Activated CD4-positive, CD25-positive, alpha-beta regulatory T cell treated with anti-CD3 and anti-CD28 coated beads, Interleukin-2, amount 50 U/mL, for 24 hours (primary cell): ENCODE data around the gene CNTN5.

Experiments used
- ATAC-seq, 2 donors: fragments of 150-1000 bp; cut with Tn5 transposase; one replicate each; pipeline ENCODE4 v1.10.0; 2021; ENCODE audit warnings: mild to moderate bottlenecking in 1 of 2, moderate library complexity in 1 of 2

The CNTN5 gene

DNA sequence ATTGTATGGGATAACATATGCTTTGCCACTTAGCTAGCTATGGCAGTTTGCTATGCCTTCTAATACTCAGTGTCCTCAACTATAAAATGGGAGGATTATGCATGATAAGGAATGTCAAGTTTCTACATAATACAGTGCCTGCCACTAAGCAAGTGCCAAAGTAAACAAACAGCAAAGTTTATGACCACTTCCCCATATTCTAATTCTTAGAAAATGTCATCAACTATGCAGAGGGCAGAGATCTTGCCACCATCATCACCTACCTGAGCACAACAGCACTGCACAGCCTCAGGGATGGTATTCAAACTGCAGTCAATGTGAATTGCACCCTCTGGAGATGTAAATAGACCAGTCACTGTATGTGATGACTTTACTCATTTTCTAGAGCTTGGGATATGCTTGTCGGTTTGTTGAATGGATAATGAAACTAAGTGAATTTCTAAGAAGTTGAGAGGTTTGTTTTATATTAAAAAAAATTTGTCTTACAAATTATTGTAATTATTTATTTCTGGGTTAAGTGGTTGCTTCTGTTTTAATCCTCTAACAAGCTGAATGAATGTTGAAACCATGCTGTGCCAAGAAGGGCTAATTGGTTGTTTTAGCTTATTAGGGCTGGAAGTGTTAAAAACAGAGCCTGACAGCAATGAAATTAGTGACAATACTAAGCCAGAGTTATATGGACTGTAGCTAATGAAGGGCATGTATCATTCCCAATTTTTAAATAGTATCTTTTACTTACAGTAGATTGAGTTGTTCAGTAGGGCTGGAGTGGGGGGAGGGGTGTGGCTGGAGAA lies 398.4 kb downstream of the CNTN5 start:
- no peak for ATAC-seq

- ATAC-seq, result no peak
Measured at GRCh38 chr11:99419991-99420390, 399.2 kb downstream of the CNTN5 start.

DNA sequence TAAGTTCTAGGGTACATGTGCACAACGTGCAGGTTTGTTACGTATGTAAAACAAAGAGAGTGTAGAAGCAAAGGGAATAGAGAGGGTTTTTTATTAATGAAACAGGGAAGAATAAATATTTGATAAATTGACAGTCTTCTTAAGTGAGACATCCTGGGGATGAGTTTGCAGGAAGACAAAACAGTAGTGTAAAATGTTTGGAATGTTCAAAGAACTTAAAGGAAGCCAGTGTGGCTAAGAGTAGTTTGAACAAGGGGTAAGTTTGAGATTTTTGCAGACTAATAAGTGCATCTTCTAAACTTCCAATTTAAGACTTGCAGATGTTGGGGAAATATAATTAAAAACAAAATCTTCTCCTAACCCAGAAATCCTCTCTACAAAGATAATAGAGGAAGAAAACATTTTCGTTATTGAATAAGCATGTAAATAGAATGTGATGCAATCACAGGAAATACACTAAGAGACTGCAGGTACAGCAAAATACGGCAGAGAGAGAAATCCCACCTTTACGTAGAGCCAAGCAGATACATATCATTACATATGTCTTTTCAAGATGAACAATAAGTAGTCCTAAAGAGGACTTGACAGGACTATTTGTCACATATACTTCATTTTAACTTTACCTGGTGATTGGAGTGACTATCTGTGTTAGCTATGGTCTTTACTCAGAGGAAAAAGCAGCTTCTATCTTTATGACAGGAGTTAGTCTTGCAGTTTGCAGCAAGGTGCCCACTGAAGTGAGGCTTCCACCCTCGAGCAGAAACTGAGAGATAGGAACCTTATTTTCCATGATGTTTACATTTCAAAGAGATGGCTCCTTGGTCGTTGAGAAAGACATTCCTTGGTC lies 402.1 kb downstream of the CNTN5 start:
- no peak for ATAC-seq

DNA sequence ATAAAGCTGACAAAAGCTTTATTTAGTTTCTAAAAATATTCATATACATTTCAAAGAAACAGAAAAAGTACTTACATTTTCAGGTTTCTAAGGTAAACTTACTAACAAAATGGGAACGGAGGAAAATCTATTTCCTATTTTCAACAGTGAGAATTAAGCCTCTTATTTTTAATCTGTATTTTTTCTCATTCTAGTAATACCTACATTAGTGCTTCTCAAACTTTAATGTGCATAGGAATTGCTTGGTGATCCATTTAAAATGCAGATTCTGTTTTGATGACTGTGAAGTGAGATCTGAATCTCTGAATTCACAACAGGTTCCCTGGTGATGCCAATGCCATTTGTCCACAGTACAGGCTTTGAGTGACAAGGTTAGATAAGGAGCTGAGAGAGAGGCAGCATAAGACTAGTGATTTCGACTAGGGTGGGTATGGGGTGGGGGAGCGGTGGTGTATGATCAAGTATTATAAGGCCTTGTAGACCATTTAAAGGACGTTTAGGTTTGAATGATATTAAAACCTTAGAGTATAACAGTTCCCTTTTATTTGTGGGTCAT lies 402.8 kb downstream of the CNTN5 start:
- ATAC-seq, result no peak

DNA sequence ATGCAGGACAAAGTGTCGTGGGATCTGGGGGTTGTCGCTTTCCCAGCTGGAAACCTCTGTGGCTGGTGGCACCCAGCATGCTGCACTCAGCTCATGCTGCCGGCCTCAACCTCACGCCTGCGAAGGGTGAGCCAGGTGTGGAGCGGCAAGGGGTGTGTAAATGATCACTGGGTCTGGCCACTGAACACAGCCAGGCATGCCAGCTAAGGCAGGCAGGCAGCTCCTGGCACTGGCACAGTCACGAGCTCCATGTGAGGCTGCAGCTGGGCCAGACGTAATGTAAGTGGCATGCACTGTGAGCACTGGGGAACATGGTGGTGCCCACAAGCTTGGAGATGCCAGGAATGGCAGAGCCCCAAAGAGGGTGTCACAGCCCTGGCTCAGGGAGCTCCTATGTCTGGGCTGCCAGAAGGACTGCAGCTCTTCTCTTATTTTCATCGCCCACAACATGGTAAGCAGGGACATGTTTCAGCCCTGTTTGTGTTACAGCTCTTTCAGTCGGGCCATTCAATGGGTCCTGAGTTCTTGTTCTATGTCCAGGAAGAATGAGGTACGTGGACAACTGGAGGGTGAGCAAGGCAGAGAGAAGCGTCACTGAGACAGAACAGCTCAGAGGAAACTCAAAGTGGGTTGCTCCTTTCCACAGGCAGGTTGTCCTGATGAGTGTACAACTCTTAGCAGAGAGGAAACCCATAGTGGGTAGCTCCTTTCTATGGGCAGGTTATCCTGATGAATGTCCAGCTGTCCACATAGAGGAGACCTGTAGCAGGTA lies 403.8 kb downstream of the CNTN5 start:
- ATAC-seq, result no peak

DNA sequence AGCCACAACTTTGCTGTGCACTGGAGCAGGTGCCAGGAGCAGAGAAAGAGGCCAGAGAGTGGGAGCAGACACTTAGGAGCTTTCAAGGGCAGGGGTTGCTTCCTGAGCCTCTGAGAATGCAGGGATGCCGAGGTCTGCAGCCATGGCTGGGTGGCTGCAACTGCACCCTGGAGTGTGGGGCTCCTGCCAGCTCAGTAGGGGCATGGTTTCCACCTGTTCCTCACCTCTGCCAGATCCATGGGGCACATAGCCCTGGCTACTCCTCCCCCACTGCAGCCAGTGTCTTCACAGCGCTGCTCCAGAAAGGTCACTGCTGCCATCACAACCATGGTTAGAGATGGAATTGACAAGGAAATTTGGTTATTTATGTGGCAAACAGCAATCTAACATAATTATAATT lies 404.8 kb downstream of the CNTN5 start:
- no peak for ATAC-seq

GRCh38 chr11:99432677-99433076 lies 411.9 kb downstream of the CNTN5 start:
- ATAC-seq, result no peak

DNA sequence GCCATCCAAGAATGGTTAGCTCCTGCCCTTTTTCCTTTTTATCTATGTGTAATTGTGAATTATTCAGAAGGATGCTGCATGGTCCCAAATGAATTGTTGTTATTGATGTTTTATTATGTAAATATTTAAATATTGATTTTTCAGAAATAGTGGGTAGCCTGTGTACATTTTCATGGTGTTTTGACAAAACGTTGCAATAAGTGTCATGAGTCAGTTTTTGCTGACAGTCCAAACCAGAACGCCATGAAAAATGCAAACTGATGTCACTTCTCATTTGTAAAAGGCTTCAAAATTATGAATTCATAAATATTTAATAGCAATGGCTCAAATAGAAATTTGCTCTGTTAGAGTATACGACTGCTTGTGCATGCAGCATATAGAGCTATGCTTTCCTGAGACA lies 422.5 kb downstream of the CNTN5 start:
- ATAC-seq, result no peak

DNA sequence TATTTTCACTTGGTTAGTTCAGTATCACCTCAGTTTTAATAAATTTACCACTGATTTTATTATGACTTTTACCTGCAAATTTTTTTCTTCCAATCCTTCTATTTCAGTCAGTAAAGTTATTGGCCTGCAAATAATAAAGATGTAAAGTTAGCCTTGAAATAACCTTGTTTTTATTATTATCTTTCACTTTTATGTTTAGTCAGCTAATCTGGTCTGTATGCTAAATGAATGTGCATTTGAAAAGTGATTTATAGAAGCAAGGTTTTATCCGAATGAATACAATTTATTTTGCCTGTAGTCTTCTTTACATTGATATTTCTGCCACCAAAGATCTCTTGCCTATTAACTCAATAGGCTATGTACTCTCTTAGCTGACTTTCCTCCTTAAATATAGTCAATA lies 425.7 kb downstream of the CNTN5 start:
- no peak for ATAC-seq

DNA sequence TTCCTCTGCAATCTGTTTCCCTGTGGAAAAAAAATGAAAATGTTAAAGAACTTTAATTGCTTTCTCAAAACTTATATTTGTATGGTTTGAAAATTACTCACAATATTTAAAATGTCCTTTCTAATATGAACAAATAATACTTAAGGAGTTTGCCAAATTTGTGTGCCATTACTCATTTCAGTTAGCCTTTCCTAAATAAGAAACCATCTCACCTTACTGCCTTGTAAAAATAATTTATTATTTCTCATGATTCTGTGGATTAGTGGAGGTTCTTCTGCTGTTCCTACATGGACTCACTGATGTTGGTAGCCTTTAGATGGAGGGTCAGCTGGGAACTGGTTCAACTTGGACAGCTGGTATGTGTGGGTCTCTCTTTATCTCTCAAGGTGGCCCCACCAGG lies 428.6 kb downstream of the CNTN5 start:
- ATAC-seq, result no peak

GRCh38 chr11:99452075-99452474 lies 431.3 kb downstream of the CNTN5 start:
- ATAC-seq, result no peak

GRCh38 chr11:99461913-99462312 lies 441.2 kb downstream of the CNTN5 start:
- no peak for ATAC-seq

DNA sequence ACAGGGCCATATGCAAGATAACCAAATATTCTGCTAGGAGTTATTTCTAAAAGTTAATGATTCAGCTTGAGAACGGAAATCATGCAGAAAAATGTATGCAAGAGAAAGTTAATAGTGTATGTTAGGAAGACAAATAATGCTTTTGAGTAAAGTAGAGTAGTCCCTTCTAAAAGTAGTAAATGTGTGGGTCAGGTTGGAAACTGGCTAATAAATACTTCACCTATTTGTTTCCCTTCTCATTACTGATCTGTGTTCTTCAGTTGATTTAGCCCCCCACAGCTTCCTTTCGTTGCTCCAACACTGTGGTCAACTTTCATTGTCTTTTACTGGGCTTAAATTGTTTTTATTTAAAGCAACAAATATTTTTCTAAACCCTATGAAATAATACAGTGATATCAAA lies 444.2 kb downstream of the CNTN5 start:
- no peak for ATAC-seq

- ATAC-seq, result no peak
Measured at GRCh38 chr11:99489581-99489980, 468.8 kb downstream of the CNTN5 start.

- no peak for ATAC-seq
Measured at GRCh38 chr11:99494065-99494464, 473.3 kb downstream of the CNTN5 start.

GRCh38 chr11:99501655-99502054 lies 480.9 kb downstream of the CNTN5 start:
- ATAC-seq, result no peak

GRCh38 chr11:99505316-99505715 lies 484.6 kb downstream of the CNTN5 start:
- ATAC-seq, result no peak

GRCh38 chr11:99505831-99506230 lies 485.1 kb downstream of the CNTN5 start:
- no peak for ATAC-seq

GRCh38 chr11:99509863-99510262 lies 489.1 kb downstream of the CNTN5 start:
- ATAC-seq, result no peak

- no peak for ATAC-seq
Measured at GRCh38 chr11:99513368-99513767, 492.6 kb downstream of the CNTN5 start.

- ATAC-seq, result no peak
Measured at GRCh38 chr11:99519095-99519494, 498.3 kb downstream of the CNTN5 start.

GRCh38 chr11:99522467-99523173 lies 501.9 kb downstream of the CNTN5 start:
- no peak for ATAC-seq
